NCI-H1436 treated with DMSO at 0.1 percent for 48 hours (cell line): ENCODE data around the gene FADS1.
A peak's percentile ranks its signal among the peaks of the same experiment; 100 is the strongest.

Source experiments
- DNase-seq: peaks from one replicate; lab custom pipeline; 2025; lab: John Stamatoyannopoulos, UW

The FADS1 gene

DNA sequence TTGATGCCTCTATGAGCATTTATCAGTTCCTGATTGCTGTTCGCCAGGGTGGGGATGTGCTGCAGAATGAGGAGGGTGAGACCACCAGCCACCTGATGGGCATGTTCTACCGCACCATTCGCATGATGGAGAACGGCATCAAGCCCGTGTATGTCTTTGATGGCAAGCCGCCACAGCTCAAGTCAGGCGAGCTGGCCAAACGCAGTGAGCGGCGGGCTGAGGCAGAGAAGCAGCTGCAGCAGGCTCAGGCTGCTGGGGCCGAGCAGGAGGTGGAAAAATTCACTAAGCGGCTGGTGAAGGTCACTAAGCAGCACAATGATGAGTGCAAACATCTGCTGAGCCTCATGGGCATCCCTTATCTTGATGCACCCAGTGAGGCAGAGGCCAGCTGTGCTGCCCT lies 21.3 kb downstream of the FADS1 start:
- no peak for DNase-seq

DNA sequence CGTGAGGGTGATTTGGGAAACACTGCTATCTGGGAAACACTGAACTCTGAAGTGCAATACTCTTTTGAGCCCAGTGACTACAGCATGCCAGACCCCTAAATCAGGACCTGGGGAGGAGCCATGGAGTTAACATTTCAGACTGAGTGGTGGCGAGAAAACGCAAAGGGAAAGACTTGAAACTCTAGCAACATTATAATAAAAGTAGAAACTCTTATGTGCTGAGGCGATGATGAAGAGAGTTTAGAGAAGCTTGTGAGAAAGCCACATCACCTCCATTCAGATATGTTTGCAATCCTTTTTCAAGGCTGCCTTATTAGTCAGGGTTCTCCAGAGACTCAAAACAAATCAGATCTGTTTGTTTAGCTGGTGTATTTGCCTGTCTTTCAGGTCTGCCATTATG lies 22.2 kb downstream of the FADS1 start:
- DNase-seq = no peak

DNA sequence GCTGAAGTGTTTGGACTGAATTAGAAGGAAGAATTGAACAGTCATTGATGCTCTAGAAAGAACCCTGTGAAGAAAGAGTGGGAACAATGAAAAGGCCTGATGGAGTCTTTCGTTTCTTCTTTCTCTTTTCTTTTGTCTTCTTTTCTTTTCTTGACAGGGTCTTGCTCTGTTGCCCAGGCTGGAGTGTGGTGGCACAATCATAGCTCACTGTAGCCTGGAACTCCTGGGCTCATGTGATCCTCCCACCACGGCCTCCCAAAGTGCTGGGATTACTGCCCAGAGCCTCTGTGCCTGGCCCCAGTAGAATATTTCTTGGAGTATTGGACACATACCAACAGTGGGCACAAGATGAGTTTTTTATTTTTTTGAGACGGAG lies 23.0 kb downstream of the FADS1 start:
- DNase-seq = no peak

DNA sequence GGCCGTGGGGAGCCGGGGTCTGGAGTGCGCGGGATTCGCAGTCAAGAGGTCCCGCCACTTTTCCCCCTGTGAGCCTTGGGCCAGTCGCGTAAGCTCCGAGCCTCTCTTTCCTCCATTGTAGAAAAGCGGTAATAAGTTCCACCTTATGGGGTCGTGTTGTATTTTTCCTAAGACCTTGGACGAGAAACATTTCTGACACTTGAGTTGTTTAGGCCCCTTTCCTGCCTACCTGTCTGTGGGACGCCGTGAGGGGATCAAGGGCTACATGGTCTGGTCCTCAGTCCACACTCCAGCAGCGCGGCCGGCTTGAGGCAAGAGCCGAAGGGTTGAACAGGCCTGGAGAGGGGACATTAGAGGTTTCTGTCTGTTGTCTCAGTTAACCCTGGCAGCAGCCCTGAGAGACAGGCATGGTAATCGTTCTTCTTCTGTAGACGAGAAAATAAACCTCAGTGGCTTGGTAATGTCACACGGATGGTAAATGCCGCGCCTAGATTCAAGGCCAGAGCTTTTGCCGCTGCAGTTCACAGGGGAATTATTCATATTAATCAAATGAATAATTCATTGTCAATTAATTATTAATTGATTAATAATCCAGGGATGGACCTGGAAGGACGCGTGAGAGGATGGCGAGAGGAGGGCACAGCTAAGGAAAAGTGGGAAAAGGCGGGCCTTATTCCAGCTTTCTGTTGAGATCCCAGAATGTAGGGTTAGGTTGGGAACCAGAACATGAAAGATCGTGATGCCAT lies 23.5 kb downstream of the FADS1 start:
- no peak for DNase-seq

DNA sequence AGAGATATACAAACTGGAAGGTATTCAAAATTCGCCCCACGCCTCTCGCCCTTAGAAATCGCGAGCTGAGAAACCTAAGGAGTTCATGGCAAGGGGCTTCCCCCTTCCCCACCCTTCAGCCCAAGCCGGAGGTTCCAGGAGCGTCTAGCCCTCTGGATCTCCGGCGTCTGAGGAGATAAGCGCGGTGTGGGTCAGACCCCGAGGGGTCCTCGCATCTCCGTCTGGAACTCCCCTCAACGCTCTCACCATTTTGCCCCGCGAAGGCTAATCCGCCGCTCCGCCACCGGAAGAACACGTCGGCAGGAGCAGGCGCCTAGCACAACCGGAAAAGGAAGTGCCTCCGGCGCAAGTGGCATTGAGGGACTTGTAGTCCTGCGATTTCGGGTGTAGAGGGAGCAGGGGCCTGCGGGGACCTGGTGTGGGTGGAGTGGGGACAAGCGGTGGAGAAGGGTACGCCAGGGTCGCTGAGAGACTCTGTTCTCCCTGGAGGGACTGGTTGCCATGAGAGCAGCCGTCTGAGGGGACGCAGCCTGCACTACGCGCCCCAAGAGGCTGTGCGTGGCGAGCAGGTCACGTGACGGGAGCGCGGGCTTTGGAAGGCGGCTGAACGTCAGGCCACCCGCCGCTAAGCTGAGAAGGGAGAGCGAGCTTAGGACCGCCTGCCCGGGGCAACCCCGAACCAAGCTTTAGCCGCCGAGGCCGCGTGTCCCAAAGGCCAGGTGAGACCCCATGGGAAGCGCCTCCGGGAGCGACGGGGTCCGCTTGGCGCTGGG lies 24.3 kb downstream of the FADS1 start, which contains the start of the genes FEN1 and TMEM258:
Gene FEN1, plus strand, starts transcription at position 602 of the 773 bp plus-strand sequence. CDS start 2,451 bp downstream, outside the sequence.
Gene TMEM258, minus strand, starts transcription at position 290 of the 773 bp plus-strand sequence. Its CDS starts 41 bp downstream, at position 249.
- peak; percentile 80 for DNase-seq

DNA sequence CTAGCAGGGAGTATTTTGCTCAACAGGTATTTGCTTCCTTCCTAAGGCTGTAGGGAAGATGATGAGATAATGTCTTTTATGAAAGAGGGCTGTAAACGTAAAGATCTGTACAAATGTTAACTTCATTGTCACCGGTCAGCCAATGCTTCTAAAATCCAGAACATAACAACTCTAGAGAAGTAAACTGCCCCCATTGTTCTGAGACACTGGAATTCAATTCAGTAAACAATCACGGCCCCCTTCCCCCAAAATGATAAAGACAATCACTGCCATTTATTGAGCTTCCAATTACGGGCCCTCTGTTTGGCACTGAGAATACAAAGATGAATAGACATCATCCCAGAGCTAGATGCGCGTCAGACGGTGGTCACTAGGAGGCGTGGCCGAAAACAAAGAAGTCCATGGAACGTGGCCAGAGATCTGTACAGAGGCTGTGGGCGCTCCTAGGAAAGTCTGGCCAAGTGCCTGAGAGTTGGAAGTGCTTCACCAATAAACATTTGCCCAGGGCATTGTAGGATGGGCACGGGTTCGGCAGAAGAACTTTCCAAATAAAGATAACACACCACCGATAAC lies 25.0 kb downstream of the FADS1 start:
- DNase-seq = no peak

DNA sequence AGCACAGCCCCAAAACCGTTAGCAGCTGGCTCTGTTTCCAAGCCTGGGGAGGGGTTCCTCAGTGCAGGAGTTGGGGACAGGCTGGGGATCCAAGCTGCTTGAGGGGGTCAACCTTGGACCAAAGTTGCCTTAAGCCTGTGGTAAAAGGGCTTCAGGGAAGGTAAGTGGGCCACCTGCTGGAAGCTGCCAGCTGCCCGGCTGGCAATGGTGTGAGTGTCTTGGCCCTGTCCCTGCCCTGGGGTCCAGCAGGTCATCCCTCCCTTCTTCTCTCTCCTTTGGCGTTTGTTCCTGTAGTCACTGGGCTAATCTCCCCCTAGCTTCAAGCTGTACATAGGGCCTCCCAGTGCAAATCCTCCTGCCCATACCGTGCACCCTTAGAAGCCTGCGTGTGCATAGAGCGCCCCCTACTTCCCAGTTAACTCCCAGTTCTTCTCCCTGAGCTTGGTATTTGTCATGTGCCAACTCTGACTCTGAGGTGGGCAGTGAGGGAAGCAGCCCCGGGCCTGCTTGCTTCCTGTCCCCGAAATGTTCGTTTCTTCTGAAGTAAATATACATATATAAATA lies 28.8 kb downstream of the FADS1 start:
- DNase-seq = no peak

DNA sequence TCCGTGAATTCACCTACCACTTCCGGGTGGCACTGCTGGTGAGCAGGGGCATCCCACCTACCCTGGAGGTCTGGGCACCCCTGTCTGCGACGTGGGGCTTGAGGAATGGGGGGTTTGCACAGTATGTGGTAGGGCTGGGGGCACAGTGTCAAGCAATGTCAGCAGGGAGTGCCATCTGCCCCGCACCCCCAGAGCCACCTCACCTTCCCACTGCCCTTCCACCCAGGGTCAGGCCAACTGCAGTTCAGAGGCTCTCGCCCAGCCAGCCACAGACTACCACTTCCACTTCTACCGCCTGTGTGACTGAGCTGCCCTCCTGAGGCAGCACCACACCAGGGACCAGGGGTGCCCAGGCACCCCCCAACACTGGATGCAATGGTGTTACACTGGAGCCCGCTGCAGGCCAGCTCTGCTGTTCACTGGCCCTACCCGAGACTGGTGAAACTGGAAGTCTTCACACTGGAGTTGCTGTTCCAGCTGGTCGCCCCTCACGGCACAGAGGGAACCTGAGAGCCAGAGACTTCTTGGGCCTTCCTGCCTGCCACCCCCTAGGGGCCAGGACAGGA lies 30.9 kb downstream of the FADS1 start:
- no peak for DNase-seq

DNA sequence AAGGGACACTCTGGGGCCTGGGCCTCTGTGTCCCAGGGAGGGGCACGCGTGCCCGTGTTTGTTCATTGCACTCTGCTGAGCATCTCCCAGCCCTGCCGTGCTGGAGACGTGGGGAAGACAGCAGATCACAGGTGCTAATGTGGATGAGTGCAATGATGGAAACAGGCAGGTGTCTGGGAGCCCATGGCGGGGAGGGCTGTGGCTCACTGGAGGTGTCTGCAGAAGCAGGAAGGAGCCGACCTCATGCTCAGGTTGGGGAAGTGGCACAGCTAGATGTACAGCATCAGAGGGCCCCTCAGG lies 32.3 kb downstream of the FADS1 start:
- DNase-seq = no peak

DNA sequence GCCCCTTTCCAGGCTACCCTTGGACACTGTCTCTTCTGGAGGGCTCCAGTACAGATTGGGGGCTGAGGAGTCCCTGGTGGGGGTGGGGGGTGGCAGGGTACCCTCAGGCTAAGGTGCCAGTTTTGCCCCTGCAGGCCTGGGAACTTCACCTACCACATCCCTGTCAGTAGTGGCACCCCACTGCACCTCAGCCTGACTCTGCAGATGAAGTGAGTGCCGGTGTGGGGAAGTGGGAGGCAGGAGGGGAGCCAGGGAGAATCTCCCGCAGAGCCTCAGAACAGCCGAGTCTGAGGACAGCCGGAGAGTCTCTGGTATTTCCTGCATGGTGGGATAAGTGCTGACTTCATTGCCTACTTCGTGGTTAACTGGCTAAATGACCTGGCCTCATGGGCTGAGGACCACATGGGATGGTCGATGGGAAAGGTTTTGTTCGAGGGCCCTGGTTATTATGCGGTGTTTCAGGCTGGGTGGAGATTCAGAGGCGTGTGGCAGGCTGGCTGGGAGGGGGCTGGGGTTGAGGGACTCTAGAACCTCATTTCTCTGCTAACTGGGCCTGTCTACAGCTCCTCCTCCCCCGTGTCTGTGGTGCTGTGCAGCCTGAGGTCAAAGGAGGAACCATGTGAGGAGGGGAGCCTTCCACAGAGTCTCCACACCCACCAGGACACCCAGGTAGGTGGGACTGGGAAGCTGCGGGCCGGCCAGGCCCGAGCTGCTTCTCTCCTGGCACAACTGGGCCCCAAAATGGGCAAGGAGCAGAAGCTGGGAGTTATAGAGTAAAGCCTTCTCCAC lies 32.9 kb downstream of the FADS1 start:
- no peak for DNase-seq

DNA sequence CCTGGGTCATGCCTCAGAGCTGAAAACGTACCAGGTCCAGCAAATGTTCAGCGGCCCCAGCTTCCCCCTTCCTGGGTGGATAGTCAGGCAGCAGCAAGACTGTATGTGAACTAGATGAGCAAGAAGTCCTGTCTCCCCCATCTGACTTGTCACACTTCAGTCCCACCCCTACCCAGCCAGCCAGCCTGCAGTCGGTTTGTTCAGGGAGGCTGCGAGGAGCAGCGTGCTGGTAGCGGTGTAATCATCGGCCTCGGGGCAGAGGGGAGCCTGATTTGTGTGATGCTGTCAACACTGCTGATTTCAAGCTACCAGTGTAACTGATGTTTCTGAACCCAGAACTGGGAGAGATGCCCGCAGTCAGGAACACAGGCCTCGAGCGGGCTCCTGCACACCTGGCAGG lies 34.0 kb downstream of the FADS1 start:
- no peak for DNase-seq

DNA sequence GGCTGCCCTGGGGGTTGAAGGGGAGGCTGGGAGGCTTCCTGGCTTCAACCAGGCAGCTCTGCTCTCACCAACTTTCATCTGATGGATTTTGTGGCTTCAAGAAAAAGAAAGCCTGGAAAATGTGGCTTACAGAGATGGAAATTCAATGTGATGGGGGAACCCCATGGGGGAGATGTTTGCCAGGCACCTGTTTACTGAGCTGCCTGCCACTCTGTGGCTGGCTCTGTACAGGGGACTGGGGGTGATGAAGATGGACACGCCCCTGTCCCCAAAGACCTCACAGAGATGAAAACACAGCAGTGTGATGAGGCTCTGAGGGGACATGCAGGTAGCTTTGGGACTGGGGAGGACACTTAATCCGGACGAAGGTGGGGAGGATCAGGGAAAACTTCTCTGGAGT lies 34.5 kb downstream of the FADS1 start:
- DNase-seq = no peak

DNA sequence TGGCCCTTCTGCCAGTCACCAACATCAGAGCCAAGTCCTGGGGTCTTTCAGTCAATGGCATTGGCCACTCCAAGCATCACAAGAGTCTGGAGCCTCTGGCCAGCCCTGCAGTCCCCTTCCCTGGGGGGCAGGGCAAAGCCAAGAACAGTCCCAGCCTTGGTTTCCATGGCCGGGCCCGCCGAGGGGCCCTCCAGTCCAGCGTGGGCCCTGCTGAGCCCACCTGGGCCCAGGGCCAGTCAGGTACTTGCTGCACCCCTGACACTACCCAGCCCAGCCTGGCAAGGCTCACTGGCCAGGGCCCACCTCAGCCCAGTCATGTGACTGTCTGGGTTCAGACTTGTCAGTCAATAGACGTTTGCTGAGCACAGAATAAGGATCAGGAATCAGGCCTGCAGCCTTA lies 35.2 kb downstream of the FADS1 start:
- no peak for DNase-seq

DNA sequence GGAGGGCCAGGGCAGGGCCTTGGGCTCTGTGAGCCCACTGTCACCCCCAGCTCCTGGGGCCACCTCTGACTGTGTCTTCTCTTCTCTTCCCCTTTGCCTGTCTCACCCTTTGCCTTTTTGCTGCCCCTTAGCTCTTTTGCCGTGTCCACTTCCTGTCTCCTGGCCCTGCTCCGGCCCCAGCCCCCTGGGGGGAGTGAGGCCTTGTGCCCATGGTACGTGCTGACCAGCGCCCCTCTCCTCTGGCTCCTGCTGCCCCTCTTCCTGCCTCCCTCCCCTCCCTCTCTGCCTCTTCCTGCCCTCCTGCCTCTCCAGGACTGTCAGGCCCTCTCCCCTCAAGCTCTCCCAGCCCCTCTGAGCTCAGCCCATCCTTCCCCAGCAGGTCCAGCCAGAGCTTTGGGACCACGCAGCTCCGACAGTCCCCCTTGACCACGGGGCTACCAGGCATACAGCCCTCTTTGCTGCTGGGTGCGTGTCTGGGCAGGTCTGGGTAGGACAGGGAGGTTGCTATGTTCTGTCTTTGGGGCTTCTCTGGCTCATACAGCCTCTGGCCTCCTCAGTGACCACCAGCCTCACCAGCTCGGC lies 36.1 kb downstream of the FADS1 start:
- no peak for DNase-seq

DNA sequence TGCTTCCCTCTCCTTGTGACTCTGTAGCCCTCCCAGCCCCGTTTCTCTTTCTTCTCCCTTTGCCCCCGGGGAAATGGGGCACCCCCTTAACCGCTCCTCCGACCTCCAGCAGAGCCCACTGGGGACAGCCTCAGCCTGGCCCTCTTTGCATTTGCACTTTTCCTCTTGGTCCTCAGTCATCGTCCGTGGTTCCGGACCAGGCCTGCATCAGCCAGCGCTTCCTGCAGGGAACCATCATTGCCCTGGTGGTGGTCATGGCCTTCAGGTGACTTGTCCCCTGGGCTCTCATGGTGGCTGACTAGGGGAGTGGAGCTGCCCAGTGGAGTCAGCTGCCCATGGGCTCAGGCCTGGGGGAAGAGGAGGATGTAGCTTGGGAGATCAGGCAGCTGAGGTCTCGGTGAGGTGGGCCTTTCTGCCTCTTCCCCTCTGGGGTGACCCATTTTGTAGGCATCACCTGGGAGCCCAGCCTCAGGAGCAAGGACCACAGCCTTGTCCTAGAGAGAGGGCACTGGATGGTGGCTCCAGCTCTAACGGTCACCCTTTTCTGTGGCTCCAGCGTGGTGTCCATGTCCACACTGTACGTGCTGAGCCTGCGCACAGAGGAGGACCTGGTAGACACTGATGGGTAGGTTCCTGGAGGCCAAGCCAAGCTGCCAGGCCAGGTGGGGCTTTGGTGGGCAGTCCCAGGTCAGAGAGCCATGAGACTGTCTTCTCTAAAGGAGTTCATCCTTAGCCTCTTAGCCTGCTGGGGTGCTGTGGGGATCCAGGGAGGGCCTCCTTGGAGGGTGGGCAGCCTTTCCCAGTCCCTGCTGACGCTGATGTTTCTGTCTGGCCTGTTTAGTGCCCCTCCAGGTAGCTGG lies 36.9 kb downstream of the FADS1 start:
- no peak for DNase-seq

DNA sequence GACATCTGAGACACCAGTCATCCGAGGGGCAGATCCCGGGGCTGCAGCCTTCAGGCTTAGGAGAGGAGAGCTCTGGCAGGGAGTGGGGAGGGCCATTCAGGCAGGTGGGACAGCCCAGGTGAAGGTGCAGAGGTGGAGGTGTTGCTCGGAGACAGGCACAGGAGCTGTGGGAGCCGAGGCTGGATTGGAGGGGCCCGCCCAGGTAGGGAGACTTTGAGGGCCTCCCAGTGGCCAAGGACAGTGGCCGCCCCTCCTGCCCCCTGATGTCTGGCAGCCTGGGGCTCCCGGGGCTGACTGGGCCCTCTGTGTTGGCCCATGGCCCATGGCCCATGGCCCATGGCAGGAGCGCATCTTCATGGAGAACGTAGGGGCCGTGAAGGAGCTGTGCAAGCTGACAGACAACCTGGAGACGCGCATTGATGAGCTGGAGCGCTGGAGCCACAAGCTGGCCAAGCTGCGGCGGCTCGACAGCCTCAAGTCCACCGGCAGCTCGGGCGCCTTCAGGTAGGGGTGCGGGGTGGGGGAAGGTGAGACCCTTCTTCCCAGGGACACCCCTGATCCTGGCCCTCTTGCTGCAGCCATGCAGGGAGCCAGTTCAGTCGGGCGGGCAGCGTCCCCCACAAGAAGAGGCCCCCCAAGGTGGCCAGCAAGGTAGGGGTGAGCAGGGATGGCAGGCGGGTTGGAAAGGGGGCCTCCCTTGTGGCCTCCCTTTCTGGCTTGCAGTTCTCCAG lies 37.7 kb downstream of the FADS1 start:
- DNase-seq = no peak

DNA sequence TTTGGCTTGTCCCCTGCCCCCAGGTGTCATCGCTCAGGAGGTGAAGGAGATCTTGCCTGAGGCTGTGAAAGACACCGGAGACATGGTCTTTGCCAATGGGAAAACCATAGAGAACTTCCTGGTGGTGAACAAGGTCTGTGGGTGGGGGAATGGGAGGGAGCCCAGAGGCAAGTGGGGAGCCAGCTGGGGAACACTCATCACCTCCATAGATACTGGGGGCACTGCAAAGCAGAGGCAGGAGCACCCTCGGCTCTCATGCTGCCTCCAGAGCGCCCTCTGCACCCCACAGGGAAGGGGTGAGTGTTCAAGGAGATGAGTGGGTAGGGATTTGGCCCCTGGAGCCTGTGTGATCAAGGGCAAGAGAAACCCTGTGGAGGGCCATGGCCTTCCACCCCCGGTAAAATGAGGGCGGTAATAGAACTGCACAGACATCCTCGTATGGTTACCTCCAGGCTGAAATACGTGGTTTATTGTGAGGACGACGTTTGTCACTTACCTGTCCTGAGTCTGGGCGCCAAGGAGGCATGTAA lies 38.4 kb downstream of the FADS1 start:
- no peak for DNase-seq

DNA sequence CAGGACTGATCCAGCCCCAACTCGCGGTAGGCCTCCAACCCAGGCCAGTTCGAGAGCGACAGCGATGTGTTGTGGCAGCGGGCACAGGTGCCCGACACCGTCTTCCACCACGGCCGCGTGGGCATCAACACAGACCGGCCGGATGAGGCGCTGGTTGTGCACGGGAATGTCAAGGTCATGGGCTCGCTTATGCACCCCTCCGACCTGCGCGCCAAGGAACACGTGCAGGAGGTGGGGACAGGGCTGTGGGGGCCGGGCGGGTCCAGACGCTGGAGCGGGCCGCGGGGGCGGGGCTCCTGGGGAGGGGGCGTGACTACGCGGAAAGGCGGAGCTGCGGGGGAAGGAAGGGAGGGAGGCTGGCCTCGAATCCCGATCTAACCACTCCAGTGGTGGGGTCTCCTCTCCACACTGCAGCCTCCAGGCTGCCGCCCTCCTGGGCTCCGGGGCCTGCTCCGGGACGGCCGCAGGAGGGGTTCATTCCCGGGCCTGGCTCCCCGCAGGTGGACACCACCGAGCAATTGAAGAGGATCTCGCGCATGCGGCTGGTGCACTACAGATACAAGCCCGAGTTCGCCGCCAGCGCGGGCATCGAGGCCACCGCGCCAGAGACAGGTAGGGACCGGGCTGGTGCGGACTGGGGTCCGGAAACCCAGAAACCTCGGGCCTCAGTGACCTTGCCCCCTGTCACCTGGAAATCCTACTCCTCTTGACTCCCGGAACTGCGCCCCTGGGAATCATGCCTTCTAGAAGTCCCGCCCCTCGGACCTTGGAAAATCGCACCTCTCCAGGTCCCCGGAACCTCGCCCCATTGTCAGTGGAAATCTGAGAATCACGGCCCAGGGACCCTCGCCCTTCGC lies 39.3 kb downstream of the FADS1 start:
- no peak for DNase-seq
